ENCODE measurements around the gene MYOF.
A peak's percentile ranks its signal among the peaks of the same experiment; 100 is the strongest.

MYOF gene

GRCh38 chr10:93496322-93497041 lies 14.3 kb upstream of the MYOF start, which contains the start of gene CEP55:
Gene CEP55 (plus strand): TSS chr10:93496612. CDS start chr10:93500052, 3,440 bp downstream.
- peak; percentile 84 for DNase-seq (ENCODE audit: low read depth)
- TF ChIP-seq, protein P1, sequence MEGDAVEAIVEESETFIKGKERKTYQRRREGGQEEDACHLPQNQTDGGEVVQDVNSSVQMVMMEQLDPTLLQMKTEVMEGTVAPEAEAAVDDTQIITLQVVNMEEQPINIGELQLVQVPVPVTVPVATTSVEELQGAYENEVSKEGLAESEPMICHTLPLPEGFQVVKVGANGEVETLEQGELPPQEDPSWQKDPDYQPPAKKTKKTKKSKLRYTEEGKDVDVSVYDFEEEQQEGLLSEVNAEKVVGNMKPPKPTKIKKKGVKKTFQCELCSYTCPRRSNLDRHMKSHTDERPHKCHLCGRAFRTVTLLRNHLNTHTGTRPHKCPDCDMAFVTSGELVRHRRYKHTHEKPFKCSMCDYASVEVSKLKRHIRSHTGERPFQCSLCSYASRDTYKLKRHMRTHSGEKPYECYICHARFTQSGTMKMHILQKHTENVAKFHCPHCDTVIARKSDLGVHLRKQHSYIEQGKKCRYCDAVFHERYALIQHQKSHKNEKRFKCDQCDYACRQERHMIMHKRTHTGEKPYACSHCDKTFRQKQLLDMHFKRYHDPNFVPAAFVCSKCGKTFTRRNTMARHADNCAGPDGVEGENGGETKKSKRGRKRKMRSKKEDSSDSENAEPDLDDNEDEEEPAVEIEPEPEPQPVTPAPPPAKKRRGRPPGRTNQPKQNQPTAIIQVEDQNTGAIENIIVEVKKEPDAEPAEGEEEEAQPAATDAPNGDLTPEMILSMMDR (conservative IDR thresholded peaks at IDR 0.05; ENCODE audit: control insufficient read depth, insufficient read depth, low read depth, low read length) = no peak
- peak within 1 kb of the TSS; percentile 88 for H3K4me3 ChIP-seq (ENCODE audit: control insufficient read depth, low read depth, low read length)

DNA sequence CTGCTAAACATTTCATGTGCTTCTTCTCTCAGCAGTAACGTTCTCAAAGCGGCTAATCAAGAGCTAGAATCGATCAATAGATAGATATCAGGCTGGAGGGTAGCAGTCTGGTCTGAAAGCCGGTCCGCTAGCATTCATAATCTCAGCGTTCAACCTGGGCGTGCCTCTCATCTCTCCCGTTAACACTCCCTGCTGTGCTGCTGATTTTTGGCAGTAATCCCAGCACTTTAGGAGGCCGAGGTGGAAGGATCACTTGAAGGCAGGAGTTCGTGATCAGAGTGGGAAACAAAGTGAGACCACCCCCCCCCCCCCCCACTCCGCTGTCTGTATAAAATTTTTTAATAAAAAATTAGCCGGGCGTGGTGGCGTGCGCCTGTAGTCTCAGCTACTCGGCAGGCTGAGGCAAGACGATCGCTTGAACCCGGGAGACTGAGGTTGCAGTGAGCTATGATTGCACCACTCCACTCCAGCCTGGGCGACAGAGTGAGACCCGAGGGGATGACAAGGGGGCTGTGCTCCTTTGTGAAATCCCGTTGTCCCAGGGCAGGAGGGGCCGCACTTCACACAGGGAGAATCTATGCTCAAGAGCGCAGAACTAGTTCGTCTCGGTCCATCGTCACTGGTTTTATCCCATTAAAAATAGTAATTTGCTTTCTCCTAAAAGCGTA lies 13.7 kb upstream of the MYOF start:
- H3K4me3 ChIP-seq (ENCODE audit: control insufficient read depth, low read depth, low read length) = peak overlapping the region; percentile 88

DNA sequence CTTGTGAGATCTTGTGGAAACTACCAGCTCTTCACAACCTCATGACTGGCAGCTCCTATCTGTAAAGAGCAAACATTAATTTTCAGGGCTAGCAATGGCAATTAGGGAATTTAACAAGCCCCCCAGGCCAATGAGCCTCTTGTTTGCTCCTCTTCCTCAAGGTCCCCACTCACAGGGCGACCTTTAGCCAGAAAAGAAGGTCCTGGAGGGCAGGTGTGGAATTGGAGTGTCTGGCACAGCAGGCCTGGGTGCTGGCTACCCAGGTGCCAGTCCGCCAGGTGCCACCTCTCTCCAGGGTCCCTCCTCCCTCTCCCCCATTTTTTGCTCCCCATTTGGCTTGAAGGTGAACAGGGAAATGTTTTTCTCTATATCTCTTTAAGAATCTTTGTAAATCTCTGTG lies 12.4 kb upstream of the MYOF start:
- TF ChIP-seq, protein P1 (conservative IDR thresholded peaks at IDR 0.05; ENCODE audit: control insufficient read depth, insufficient read depth, low read depth, low read length) = no peak
- DNase-seq (ENCODE audit: low read depth) = no peak
- no peak overlapping the region for H3K4me3 ChIP-seq (ENCODE audit: control insufficient read depth, low read depth, low read length)

More for the DNA sequence above, 13.7 kb upstream of the MYOF start:
- TF ChIP-seq, protein P1 (conservative IDR thresholded peaks at IDR 0.05; ENCODE audit: control insufficient read depth, insufficient read depth, low read depth, low read length) = no peak
- DNase-seq (ENCODE audit: low read depth) = peak; percentile 51

DNA sequence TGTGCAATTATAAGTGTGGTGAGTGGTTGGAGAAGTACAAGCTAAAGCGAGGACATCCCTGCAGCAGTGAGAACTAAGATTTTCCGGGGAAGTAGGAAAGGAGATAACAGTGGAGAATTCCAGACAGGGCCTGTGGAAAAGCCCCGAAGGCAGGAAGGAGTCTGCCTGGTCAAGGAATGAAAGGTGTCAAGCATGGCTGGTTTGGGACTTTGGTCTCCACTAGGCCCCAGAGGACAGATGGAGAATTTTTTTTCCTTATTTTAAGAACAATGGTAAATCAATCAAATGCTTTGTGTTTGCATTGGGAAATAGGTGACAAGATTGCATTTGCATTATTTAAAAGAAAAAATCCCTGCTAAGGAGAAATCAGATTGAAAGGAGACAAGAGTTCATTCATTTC lies 11.0 kb upstream of the MYOF start:
- DNase-seq (ENCODE audit: low read depth) = no peak
- TF ChIP-seq, protein P1 (conservative IDR thresholded peaks at IDR 0.05; ENCODE audit: control insufficient read depth, insufficient read depth, low read depth, low read length) = no peak
- no peak overlapping the region for H3K4me3 ChIP-seq (ENCODE audit: control insufficient read depth, low read depth, low read length)

DNA sequence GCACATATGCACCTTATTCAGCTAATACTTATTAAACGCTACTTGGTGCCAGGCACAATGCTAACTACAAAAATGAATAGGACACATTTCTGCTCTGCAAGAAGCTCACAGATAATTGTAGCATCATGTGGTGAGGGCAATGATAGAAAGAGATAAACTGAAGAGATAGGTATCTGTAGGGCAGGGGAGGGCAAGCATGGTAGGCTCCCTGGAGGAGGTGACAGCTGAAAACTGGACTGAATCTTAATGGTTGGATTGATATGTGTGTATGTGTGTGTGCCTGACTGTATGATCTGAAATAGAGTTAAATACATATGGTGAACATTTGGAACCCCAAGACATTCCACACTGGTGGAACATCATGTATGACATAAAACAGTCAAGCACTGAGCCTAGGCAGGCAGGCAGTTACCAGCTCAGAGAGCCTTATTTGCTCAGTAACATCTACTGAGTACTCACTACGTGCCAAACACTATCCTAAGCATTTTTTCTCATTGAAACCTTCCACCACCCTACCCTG lies 9.5 kb upstream of the MYOF start:
- no peak overlapping the region for H3K4me3 ChIP-seq (ENCODE audit: control insufficient read depth, low read depth, low read length)
- TF ChIP-seq, protein P1 (conservative IDR thresholded peaks at IDR 0.05; ENCODE audit: control insufficient read depth, insufficient read depth, low read depth, low read length) = no peak
- no peak for DNase-seq (ENCODE audit: low read depth)

DNA sequence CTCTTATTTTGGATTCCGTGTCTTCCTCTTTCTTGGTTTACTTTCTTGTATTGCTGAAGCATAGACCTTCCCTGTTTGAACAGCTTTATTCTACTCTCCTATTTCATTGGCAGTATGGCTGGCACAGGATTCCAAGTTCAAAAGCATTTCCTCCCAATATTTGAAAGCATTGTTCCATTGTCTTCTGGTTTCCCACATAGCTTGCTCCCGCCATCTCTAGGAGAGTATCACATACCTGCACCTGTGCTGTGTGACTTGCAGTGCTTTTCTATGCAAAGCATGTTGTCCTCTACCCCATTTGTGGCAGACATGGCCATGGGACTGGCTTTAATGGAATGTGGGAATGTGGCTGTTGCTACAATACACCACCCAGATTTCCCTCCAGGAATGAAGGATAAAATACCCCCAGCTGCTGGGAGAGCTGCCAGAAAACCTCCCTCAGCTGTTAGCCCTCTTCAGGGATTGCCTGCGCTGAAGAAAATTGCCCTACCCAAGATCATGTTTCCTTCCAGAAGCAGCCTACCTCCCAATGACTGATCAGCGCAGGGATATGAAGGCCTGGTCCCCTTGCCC lies 6.9 kb upstream of the MYOF start:
- TF ChIP-seq, protein P1 (conservative IDR thresholded peaks at IDR 0.05; ENCODE audit: control insufficient read depth, insufficient read depth, low read depth, low read length) = no peak
- H3K4me3 ChIP-seq (ENCODE audit: control insufficient read depth, low read depth, low read length) = no peak overlapping the region
- no peak for DNase-seq (ENCODE audit: low read depth)

All from fibroblast of mammary gland (primary cell).